PC-3 (cell line): Measurements from ENCODE around the gene PAH. TPM values are rescaled to one million over a fixed set of nuclear protein-coding genes. Genes with fewer than 3 reads are reported as not detected.

ENCODE experiments used
- ATAC-seq: fragments of 200-7000 bp; cut with Tn5 transposase; 2 replicates; pipeline ENCODE4 v1.9.1; 2020; ENCODE audit warnings: mild to moderate bottlenecking, moderate library complexity
- BruUV-seq: library from RNA; stranded (reverse); fragments of 400-500 nt; replicated peaks from 2 replicates; lab custom pipeline; 2021; lab: Mats Ljungman, UMichigan
- CTCF ChIA-PET: fragments of 300-600 bp; sonication (Branson Sonifier 250); formaldehyde crosslinking; loops from one replicate; lab custom pipeline; 2022; ENCODE audit warnings: antibody characterized with exemption; lab: Charles Lee
- POLR2A ChIA-PET: fragments of 300-600 bp; sonication (Branson Sonifier 250); formaldehyde crosslinking; loops from one replicate; lab custom pipeline; 2022; ENCODE audit warnings: antibody characterized with exemption; ENCODE audit not compliant: unreplicated experiment; lab: Charles Lee
- DNase-seq: peaks from one replicate; pipeline ENCODE4 v3.0.0-alpha.2; 2015
- H2AFZ ChIP-seq: fragments of 300-600 bp; sonication (generic); 2 replicates; pipeline ENCODE4 v1.6.0; 2016; ENCODE audit warnings: antibody characterized with exemption, low read length
- H3F3A ChIP-seq: fragments of 300-600 bp; sonication (generic); one replicate; pipeline ENCODE4 v1.6.0; 2017; ENCODE audit warnings: antibody characterized with exemption, low read length, control low read depth, mild to moderate bottlenecking; ENCODE audit not compliant: unreplicated experiment
- H3K27ac ChIP-seq: fragments of 300-600 bp; sonication (generic); 2 replicates; pipeline ENCODE4 v1.5.1; 2016; ENCODE audit warnings: mild to moderate bottlenecking, low read length
- H3K27me3 ChIP-seq: fragments of 300-600 bp; sonication (generic); 2 replicates; pipeline ENCODE4 v1.6.1; 2016; ENCODE audit warnings: low read length, mixed read lengths
- H3K36me3 ChIP-seq: fragments of 300-600 bp; sonication (generic); 2 replicates; pipeline ENCODE4 v1.6.1; 2016; ENCODE audit warnings: low read depth, mixed run types, low read length, mixed read lengths
- H3K4me1 ChIP-seq: fragments of 300-600 bp; sonication (generic); 2 replicates; pipeline ENCODE4 v1.5.1; 2016; ENCODE audit warnings: low read length; ENCODE audit not compliant: insufficient read depth
- H3K4me2 ChIP-seq: fragments of 300-600 bp; sonication (generic); 2 replicates; pipeline ENCODE4 v1.6.0; 2016; ENCODE audit warnings: low read length
- H3K4me3 ChIP-seq: fragments of 300-600 bp; sonication (generic); 2 replicates; pipeline ENCODE4 v1.5.1; 2016; ENCODE audit warnings: mild to moderate bottlenecking, low read length, mixed read lengths
- H3K79me2 ChIP-seq: fragments of 300-600 bp; sonication (generic); 2 replicates; pipeline ENCODE4 v1.6.1; 2017; ENCODE audit warnings: low read length, mixed read lengths
- H3K9ac ChIP-seq: fragments of 300-600 bp; sonication (generic); 2 replicates; pipeline ENCODE4 v1.6.0; 2016; ENCODE audit warnings: mild to moderate bottlenecking, low read length
- H3K9me2 ChIP-seq: fragments of 300-600 bp; sonication (generic); replicated peaks from 2 replicates; pipeline ENCODE4 v1.6.1; 2016; ENCODE audit warnings: mixed run types, low read length, mixed read lengths
- H3K9me3 ChIP-seq: fragments of 300-600 bp; sonication (generic); 2 replicates; pipeline ENCODE4 v1.6.1; 2016; ENCODE audit warnings: low read length, mixed read lengths
- H4K20me1 ChIP-seq: fragments of 300-600 bp; sonication (generic); 2 replicates; pipeline ENCODE4 v1.6.1; 2016; ENCODE audit warnings: low read length, mixed read lengths
- EZH2 ChIP-seq: fragments of 300-600 bp; sonication (generic); IDR thresholded peaks from one replicate; pipeline ENCODE4 v1.6.1; 2017; ENCODE audit warnings: antibody characterized with exemption, mild to moderate bottlenecking, low read length; ENCODE audit not compliant: unreplicated experiment
- EZH2phosphoT487 ChIP-seq: fragments of 300-600 bp; sonication (generic); IDR thresholded peaks from 2 replicates; pipeline ENCODE4 v1.6.1; 2018; ENCODE audit warnings: mild to moderate bottlenecking, antibody characterized with exemption, low read length, borderline replicate concordance
- intact Hi-C: fragments of 100-400 bp; cut with micrococcal nuclease; formaldehyde crosslinking; loops from 2 replicates; pipeline ENCODE4 v1.9.0; 2023
- total RNA-seq: library from RNA; depleted of rRNA; stranded (reverse); fragments of >200 nt; gene quantifications from 2 replicates; pipeline ENCODE4 v1.2.3, GENCODE V29; 2014
- TF ChIP-seq, protein P1 (sequence below): fragments of 300-600 bp; sonication (generic); conservative IDR thresholded peaks from 2 replicates; pipeline ENCODE4 v1.5.1; 2017; ENCODE audit warnings: antibody characterized with exemption, low read depth, mild to moderate bottlenecking, low read length

PAH gene
- total RNA-seq, 1 experiment from 2014 or later = not detected

DNA sequence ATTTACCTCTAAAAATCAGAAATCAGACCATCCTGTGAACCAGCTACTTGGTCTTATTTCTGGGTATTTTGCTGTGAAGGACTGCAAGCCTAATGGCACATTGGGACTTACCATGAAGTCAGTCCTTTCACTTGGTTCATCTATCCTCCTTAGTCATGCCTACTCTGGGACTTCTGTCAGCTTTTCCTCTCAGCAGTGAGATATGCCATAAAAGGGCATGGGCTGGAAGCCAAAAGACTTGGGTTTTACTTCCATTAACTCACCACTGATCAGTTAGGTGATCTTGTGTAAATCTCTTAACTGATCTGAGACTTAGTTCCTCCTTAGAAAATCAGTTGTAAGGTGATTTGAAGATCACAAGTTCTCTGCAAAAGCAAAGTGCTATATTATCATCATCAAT lies 116.5 kb downstream of the PAH start:
- Histone ChIP-seq H3K9me2 (no peaks in the 10 kb centered on the region), H3K9ac (no peak overlapping the region), H4K20me1 (no peaks in the 10 kb centered on the region), H3K9me3 (0 out of 2 replicates have a peak, but pooled peaks cover 4% of the 10 kb centered on the region), H2AFZ (no peak overlapping the region), H3K36me3 (no peaks in the 10 kb centered on the region), H3K27ac (no peak overlapping the region), H3K4me2 (no peak overlapping the region), H3K27me3 (peaks cover 8% of the 10 kb centered on the region; the same call in 1 of the 2 replicates), H3K4me1 (no peaks in the 10 kb centered on the region), H3F3A (no peaks in the 10 kb centered on the region), H3K4me3 (no peak overlapping the region), H3K79me2 (no peaks in the 10 kb centered on the region)
- intact Hi-C loops = no loop called here
- ChIA-PET CTCF (no interaction called here), POLR2A (no interaction called here)
- TF ChIP-seq EZH2phosphoT487 = no peak
- TF ChIP-seq, protein P1, sequence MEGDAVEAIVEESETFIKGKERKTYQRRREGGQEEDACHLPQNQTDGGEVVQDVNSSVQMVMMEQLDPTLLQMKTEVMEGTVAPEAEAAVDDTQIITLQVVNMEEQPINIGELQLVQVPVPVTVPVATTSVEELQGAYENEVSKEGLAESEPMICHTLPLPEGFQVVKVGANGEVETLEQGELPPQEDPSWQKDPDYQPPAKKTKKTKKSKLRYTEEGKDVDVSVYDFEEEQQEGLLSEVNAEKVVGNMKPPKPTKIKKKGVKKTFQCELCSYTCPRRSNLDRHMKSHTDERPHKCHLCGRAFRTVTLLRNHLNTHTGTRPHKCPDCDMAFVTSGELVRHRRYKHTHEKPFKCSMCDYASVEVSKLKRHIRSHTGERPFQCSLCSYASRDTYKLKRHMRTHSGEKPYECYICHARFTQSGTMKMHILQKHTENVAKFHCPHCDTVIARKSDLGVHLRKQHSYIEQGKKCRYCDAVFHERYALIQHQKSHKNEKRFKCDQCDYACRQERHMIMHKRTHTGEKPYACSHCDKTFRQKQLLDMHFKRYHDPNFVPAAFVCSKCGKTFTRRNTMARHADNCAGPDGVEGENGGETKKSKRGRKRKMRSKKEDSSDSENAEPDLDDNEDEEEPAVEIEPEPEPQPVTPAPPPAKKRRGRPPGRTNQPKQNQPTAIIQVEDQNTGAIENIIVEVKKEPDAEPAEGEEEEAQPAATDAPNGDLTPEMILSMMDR = no peak
- TF ChIP-seq EZH2 = no peak
- no peak for DNase-seq
- no peak for ATAC-seq
- no TSS peak for BruUV-seq

DNA sequence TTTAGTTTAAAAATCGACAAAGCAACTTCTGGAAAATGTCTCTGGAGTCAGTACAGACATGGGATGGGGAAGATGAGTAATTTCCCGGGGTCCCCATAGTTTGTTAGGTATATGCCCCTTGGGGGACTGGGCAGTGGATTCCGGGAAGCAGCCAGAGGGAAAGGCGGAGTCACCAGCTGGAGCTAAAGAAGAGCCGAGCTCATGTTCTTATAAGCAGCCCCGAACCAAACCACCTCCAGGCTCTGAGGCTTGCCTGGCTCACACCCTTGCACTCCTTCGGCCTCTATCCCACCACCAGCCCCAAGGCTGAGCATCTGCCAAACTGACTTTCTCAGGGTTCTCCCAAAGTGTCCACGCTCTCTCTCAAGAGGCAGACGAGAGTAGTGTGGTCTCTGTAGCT lies 117.8 kb downstream of the PAH start:
- H3K9ac ChIP-seq = no peak overlapping the region
- H3K79me2 ChIP-seq = no peaks in the 10 kb centered on the region
- no peak for TF ChIP-seq EZH2
- TF ChIP-seq, protein P1 = no peak
- no peak for TF ChIP-seq EZH2phosphoT487
- no peak overlapping the region for H3K4me3 ChIP-seq
- CTCF ChIA-PET = no interaction called here
- no TSS peak for BruUV-seq
- H3K27ac ChIP-seq = no peak overlapping the region
- H2AFZ ChIP-seq = no peak overlapping the region
- H3K9me3 ChIP-seq = 0 out of 2 replicates have a peak, but pooled peaks cover 4% of the 10 kb centered on the region
- intact Hi-C loops = no loop called here
- no peak overlapping the region for H3K4me2 ChIP-seq
- no peaks in the 10 kb centered on the region for H3K9me2 ChIP-seq
- no peaks in the 10 kb centered on the region for H3K4me1 ChIP-seq
- POLR2A ChIA-PET = no interaction called here
- ATAC-seq = no peak
- H4K20me1 ChIP-seq = no peaks in the 10 kb centered on the region
- H3K27me3 ChIP-seq = peaks cover 8% of the 10 kb centered on the region; the same call in 1 of the 2 replicates
- H3F3A ChIP-seq = no peaks in the 10 kb centered on the region
- DNase-seq = no peak
- H3K36me3 ChIP-seq = no peaks in the 10 kb centered on the region

DNA sequence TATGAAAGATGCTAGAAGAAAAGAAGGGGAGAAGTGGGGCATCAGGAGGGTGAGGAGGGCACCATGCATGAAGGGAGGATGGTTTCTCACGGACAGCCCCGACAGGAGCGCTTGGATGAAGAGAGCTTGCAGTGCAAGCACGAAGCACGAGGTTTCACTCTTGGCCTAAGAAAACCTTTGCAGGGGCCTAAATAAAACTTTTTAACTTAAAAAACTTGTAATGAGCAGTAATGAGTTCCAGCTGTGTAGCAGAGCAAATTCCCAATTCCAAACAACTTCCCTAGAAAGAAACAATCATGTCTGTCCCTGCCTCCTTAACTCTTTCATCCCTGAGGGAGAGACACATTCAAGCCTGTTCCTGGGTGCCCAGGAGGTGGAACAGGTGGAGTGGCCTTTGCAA lies 119.5 kb downstream of the PAH start:
- Histone ChIP-seq H3K27ac (no peak overlapping the region), H3K9me3 (0 out of 2 replicates have a peak, but pooled peaks cover 4% of the 10 kb centered on the region), H3K27me3 (peaks cover 8% of the 10 kb centered on the region; the same call in 1 of the 2 replicates), H3K4me1 (no peaks in the 10 kb centered on the region), H3K36me3 (no peaks in the 10 kb centered on the region), H3F3A (no peaks in the 10 kb centered on the region), H3K79me2 (no peaks in the 10 kb centered on the region), H3K4me2 (no peak overlapping the region), H2AFZ (no peak overlapping the region), H3K9ac (no peak overlapping the region), H3K9me2 (no peaks in the 10 kb centered on the region), H4K20me1 (no peaks in the 10 kb centered on the region), H3K4me3 (no peak overlapping the region)
- no peak for DNase-seq
- ATAC-seq = no peak
- ChIA-PET CTCF (no interaction called here), POLR2A (no interaction called here)
- TF ChIP-seq EZH2phosphoT487 (no peak), EZH2 (no peak)
- TF ChIP-seq, protein P1 = no peak
- intact Hi-C loops = no loop called here
- no TSS peak for BruUV-seq
